GM19193 (cell line): ENCODE measurements around the gene DMXL1.

Experiments
- POLR2A ChIP-seq: IDR thresholded peaks from 4 replicates; pipeline ENCODE4 v1.6.1; 2011; ENCODE audit not compliant: insufficient read depth, insufficient read length; ENCODE audit errors: extremely low read depth

Gene DMXL1

DNA sequence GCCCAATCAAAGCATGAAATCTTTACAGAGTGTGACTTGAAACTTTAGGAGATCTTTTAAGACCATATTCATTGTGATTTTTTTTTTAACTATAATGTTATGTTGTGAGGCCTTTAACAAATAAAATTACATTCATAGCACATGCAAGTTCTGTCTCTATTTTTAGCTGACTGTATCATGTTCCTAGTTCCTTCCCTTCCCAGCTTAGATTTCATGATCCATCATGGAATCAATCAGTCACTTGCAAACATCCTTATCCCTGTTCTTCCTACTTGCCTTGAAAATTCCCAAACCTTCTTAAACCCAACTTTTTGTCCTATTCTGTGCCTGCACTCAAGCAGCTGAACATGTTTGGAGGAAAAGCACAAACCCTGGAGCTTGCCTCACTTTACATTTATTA, 141.8 kb downstream of the DMXL1 start:
- TF ChIP-seq POLR2A, result no peak

GRCh38 chr5:119217183-119217582, 146.3 kb downstream of the DMXL1 start:
- no peak for TF ChIP-seq POLR2A

DNA sequence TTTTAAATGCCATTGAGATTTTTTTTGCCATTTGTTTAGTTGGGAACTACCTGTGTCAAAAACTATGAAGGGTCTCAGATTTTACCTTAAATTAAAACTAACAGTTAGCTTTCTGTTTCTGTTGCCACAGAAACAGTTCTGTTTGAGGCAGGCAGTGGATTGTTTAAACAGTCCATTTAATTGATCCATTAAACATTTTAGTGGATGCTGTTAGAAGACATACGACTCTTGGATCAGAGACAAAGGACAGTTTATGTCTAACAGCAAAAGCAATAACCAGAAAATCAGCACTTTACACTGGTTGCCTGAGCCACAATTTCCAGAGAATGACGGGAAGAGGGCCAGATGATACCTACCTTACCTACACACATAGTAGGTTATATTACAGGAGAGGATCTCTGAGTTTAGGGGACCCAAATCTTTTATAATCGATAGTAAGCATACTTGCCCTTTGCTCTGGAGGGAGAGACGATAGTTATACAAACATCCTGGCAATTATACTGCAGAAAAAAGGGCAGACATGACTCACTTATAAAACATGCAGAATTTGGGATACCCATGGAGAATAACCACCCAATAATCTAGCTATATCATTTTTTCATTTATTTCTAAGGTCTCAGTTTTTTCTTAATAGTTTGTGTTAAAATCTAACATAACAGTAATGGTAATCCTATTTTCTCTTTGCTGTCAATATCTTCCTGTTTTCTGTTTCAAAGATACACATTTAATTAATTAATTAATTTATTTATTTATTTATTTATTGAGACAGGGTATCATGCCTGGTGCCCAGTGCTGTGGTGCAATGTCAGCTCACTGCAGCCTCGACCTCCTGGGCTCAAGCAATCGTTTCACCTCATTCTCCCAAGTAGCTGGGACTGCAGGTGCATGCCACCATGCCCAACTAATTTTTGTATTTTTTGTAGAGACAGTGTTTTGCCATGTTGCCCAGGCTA, 148.2 kb downstream of the DMXL1 start:
- TF ChIP-seq POLR2A, result no peak

DNA sequence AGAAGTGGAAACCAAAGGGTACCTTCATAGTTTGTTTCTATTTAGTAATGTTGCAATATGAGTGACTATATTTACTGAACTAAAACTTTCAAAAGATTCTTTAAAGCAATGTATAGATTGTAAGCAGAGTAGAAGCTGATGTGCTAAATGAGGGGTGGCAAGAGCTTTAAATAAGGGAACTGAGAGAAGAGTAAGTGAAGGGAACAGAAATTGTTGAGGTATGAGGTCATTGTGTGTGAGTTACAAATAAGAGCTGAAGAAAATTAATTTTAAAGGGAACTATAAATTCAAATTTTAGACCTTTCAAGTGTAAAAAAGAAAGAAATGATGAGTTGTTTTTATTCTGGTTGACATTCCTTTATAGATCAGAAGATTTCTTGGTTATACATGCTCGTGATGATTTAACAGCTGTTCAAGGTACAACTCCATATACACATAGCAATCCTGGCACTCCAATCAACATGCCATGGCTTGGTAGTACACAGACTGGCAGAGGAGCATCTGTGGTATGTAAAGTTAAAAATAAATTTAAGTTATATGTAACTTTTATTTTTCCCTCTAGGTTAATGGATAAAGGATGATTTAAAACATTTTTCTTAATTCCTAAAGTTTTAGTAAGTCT, 149.8 kb downstream of the DMXL1 start:
- TF ChIP-seq POLR2A, result no peak

- TF ChIP-seq POLR2A, result no peak
Observed at GRCh38 chr5:119221330-119221729, 150.4 kb downstream of the DMXL1 start.

GRCh38 chr5:119229950-119230349, 159.1 kb downstream of the DMXL1 start:
- no peak for TF ChIP-seq POLR2A

DNA sequence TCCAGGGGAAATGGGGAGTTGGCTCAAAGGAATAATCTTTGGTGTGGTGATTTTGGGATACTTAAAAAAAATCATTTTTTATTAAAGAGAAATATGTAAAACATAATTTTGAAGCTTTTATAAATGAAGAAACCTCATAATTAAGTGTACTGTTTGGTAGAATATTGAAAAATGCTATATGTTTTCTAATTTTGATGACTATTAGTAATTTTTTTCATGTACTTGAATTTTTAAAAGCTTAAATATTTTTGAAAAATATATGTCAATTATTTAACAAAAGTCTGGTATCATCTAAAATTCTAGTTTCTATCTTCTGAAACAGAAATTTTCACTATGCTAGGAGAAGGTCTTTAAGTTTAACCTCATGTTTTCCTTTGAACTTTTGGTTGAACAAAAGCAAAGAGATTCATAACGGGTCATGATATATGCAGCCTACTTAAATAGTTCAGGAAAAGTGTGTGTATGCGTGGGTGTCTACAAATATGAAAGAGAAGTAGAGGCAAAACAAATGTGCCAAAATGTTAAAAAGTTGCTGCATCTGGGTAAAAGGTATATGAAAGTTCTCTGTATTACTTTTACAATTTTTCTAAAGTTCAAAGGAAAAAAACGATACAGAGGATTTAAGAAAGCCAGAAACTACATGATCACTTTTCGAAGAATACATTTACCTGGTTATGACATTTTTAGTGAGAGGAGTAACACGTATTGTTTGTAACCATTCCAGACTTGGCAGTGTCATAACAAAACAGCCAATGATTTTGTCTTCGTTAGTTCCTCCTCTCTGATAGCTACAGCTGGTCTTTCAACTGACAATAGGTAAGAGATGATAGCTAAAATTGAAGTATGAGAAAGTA, 167.6 kb downstream of the DMXL1 start:
- no peak for TF ChIP-seq POLR2A

- TF ChIP-seq POLR2A, result no peak
Observed at GRCh38 chr5:119239119-119239417, 168.2 kb downstream of the DMXL1 start.

DNA sequence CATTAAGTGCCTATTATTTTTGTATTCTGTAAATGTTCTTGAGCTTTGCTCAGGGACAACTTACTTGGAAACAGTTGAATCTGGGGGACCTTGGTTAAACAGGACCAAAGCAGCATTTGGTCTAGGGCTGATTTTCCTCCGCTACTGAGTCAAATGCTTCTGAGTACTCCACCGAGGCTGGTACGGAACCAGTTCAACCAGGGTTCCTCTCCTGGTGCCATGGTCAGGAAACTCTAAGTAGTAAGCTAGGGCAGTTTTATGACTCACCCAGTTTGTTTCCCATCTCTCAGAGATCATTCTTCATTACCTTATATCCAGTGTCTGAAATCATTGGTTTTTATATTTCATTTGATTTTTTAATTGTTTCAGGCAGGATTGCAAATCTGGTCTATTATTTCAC, 173.0 kb downstream of the DMXL1 start:
- no peak for TF ChIP-seq POLR2A

- TF ChIP-seq POLR2A, result no peak
Observed at GRCh38 chr5:119250946-119251901, 180.3 kb downstream of the DMXL1 start.

DNA sequence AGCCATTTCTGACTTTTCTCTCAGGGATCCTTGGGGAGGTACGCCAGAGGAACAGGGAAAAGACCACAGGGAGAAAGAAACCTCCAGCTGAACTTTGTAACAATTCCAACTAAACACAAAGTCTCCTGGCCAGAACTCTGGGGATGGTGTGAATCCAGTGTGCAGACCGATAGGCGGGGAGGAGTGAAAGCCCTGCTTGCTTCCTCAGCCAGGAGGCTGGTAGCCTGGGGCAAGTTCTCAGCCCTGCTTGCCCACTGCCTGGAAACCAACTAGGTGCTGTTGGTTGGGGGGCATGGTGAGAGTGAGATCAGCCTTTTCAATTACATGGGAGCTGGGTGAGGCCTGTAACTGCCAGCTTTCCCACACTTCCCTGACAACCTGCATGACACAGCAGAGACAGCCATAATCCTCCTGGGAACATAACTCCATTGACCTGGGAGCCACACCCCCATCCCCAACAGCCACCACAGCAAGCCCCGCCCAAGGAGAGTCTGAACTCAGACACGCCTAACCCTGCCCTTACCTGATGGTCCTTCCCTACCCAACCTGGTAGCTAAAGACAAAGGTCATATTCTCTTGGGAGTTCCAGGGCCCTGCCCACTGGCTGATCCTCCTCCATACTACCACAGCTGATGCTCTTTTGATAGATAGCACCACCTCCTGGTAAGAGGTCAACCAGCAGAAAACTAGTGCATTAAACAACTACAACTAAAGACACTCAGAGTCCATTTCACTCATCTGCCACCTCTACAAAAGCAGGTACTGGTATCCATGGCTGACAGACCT, 184.9 kb downstream of the DMXL1 start:
- TF ChIP-seq POLR2A, result no peak

- no peak for TF ChIP-seq POLR2A
Observed at GRCh38 chr5:119257613-119258012, 186.7 kb downstream of the DMXL1 start.

- TF ChIP-seq POLR2A, result no peak
Observed at GRCh38 chr5:119263639-119264038, 192.8 kb downstream of the DMXL1 start.
